Measurements from ENCODE around the gene HYAL1.
"Not testable (repeated sequence)": the region's sequence is repeated elsewhere in the genome, so short reads cannot be mapped to it uniquely, and the experiment has no call there.

The HYAL1 gene

GRCh38 chr3:50292159-50293078 is 11.0 kb downstream of the HYAL1 start, which contains the start of gene IFRD2:
Gene IFRD2, minus strand, starts transcription at chr3:50292429. Its CDS starts 155 bp downstream, at chr3:50292274.
- peak; percentile 91 for DNase-seq

GRCh38 chr3:50290161-50290641 is 13.2 kb downstream of the HYAL1 start:
- DNase-seq = no peak

- no peak for DNase-seq
Observed at GRCh38 chr3:50289130-50289529, 14.2 kb downstream of the HYAL1 start.

- no peak for DNase-seq
Observed at GRCh38 chr3:50288387-50289007, 14.9 kb downstream of the HYAL1 start.

DNA sequence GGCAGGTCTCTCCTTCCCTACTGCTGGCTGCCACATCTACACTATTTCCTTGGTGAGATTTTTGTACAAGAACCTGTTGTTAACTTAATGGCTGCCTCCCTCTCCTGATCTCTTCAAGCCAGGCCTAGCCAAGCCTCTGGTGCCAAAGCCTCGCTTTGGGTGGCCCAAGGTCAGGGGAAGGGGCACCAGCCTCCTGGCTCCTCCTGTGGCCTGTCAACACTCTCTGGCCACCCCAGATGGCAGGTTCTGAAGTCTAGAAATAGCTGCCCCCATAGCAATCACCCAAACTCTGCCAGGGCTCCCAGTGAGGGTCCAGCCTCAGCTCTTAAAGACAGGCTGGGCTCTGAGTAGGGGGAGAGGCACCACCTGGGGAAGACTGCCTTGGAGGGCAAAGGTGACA is 16.1 kb downstream of the HYAL1 start:
- no peak for DNase-seq

- no peak for DNase-seq
Observed at GRCh38 chr3:50286322-50287227, 16.8 kb downstream of the HYAL1 start.

DNA sequence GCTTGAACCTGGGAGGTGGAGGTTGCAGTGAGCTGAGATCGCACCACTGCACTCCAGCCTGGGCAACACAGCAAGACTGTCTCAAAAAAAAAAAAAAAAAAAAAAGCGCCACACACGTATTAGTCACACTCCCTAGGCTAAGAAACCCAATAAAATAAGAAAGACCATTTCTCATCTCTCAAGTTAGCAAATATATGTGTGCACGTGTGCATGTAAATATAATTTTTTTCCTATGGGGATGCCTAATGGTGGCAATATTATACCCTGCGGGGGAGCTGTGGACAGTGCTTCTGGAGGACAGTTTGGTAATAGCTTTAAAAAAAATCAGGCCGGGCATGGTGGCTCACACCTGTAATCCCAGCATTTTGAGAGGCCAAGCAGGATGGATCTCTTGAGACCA is 19.3 kb downstream of the HYAL1 start:
- DNase-seq = not testable (repeated sequence)

- no peak for DNase-seq
Observed at GRCh38 chr3:50279255-50280016, 23.9 kb downstream of the HYAL1 start.

GRCh38 chr3:50278880-50279224 is 24.5 kb downstream of the HYAL1 start, which contains the start of gene LSMEM2:
Gene LSMEM2, plus strand, starts transcription at chr3:50279087. Its CDS starts 27 bp downstream, at chr3:50279114.
- DNase-seq = no peak

DNA sequence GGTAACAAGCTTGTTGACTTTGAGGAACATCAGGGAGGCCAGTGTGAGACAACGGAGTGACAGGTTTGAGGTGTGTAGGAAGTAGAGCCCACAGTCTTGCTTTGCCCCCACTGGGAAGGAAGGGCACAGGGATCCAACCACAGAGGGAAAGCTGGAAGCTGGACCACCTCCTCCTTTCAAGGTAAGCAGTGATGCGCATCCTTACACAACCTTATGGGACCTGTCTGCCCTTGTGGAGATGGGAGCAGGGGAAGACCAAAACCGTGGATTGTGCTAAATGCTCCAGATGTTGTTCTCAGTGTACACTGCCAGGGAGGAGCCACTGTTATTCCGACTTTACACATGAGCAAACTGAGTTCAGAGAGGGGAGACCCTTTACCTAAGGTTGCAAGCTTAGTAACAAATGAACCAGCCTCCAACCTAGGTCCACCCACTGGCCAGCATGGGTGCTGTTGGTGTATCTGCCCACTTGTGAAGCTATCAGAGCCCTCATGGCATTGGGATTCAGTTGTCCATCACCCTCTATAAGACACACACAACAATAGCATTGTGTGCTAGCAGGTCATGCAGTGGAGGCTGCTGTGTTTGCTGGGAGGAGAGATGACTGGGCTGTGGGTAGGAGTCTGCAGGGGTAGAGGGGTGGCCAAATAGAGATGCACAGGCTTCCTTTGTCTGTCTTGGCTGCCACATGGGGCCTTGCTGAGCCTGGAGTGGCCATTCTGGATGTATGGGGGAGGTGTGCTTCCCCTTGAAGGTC is 25.1 kb downstream of the HYAL1 start:
- no peak for DNase-seq

- no peak for DNase-seq
Observed at GRCh38 chr3:50276762-50277101, 26.6 kb downstream of the HYAL1 start.

DNA sequence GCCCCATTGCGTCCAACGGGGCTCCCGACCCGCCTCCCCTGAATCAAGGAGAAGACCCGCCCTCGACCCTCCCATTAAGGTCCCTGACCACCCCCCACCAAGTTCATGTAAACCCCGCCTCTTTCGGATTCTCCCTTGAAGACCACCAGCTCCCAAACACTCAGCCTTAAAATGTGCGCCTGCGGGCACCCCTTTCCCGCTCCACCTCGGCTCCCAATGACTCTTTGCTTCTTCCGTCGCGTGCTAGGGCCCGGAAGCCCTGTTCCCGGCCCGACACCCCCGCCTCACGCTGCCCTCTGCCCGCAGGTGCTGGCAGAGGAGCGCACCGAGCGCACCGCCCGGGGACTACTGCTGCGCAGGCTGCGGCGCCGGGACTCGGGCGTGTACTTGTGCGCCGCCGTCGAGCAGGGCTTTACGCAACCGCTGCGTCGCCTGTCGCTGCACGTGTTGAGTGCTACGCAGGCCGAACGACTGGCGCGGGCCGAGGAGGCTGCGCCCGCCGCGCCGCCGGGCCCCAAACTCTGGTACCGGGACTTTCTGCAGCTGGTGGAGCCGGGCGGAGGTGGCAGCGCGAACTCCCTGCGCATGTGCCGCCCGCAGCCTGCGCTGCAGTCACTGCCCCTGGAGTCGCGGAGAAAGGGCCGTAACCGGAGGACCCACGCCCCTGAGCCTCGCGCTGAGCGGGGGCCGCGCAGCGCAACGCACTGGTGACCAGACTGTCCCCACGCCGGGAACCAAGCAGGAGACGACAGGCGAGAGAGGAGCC is 27.2 kb downstream of the HYAL1 start:
- no peak for DNase-seq

GRCh38 chr3:50275141-50275995 is 28.0 kb downstream of the HYAL1 start:
- no peak for DNase-seq

DNA sequence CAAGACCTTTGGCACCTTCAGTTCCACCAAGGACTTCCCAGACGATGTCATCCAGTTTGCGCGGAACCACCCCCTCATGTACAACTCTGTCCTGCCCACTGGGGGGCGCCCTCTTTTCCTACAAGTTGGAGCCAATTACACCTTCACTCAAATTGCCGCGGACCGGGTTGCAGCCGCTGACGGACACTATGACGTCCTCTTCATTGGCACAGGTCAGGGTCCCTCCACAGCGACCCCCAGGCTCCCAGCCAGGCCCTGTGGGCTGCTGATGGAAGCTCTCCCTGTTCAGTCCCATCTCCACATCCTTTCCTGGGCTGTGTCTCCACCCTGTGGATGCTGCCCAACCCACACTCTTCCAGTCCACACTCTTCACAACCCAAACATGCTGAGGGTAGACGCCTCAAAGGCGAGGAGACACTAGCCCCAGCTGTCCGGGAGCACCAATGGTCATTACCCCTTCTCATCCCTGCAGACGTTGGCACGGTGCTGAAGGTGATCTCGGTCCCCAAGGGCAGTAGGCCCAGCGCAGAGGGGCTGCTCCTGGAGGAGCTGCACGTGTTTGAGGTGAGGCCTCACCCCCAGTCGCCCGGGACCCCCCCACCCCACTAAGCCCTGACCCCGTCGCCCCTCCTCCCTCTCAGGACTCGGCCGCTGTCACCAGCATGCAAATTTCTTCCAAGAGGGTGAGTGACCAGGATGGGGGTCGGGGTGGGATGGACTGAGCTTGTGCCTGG is 28.8 kb downstream of the HYAL1 start:
- DNase-seq = peak; percentile 19

GRCh38 chr3:50273689-50274065 is 29.7 kb downstream of the HYAL1 start:
- DNase-seq = no peak

- peak; percentile 9 for DNase-seq
Observed at GRCh38 chr3:50272911-50273688, 30.3 kb downstream of the HYAL1 start.

DNA sequence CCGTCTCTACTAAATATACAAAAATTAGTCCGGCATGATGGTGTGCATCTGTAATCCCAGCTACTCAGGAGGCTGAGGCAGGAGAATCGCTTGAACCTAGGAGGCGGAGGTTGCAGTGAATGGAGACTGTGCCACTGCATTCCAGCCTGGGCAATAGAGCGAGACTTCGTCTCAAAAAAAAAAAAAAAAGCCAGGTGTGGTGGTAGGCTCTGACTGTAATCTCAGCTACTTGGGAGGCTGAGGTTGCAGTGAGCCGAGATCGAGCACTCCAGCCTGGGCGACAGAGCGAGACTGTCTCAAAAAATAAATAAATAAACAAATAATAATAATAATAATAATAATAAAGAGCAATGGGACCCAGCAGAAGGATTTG is 30.9 kb downstream of the HYAL1 start:
- not testable (repeated sequence) for DNase-seq

DNA sequence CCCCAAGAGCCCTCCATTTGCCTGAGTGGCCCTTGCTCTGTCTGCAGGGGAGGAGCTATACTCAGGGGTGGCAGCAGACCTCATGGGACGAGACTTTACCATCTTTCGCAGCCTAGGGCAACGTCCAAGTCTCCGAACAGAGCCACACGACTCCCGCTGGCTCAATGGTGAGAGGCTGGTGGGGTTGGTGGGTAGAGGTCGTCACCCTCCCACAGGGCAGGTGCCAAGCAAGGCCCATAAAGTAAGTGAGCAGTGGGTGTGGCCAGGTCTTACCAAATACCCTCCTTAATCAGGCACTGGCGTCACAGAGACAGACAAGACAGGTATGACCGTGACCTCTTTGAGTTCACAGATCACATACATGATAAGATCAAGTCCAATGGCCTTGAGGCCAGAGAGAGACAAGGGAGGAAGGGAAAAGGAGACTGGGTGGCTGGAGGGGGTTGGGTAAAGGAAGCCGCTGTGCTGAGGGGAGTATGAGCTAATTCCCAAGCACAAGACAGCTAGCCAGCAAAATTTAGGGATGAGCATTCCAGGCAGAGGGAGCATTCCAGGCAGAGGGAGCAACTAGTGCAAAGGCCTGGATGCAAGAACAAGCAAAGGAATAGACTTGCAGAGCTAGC is 31.9 kb downstream of the HYAL1 start:
- no peak for DNase-seq
